Measurements from ENCODE around the gene EPO.

EPO gene

DNA sequence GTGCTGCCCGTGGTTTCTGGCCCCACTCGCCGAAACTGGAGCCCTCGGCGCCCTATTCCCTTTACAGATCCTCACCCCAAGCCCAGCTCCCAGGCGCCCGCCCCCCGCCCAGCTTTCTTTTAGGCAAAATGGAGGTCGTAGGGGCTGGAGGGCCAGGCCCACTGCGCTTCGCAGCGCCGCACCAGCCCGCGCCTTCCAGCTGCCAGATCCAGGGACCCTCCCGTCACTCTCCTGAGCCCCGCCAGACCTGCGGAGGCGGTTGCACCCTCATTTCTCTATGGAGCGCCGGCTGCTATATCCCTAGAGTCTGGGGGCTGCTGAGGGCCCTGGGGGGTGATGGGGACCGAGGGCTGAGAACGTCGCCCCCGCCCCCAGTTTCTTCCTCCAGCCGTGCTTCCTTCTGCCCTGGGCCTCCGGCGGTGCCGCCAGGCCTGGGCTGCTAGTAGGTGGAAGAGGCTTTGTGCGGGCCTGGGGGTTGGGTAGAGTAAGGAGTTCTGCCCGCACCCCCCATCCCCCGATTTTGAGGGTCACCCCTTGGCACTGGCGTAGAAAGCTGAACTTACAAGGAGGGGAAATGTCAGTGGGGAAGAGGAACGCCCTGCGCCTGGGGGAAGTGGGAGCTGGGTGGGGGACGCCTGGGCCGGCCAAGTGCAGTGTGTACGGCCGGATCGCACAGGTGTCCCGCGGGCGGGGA, 45.7 kb upstream of the EPO start:
- H3K4me1 ChIP-seq (ENCODE audit: low read depth, poor library complexity, severe bottlenecking): peaks cover 13% of the 10 kb centered on the region
- TF ChIP-seq, protein P1, sequence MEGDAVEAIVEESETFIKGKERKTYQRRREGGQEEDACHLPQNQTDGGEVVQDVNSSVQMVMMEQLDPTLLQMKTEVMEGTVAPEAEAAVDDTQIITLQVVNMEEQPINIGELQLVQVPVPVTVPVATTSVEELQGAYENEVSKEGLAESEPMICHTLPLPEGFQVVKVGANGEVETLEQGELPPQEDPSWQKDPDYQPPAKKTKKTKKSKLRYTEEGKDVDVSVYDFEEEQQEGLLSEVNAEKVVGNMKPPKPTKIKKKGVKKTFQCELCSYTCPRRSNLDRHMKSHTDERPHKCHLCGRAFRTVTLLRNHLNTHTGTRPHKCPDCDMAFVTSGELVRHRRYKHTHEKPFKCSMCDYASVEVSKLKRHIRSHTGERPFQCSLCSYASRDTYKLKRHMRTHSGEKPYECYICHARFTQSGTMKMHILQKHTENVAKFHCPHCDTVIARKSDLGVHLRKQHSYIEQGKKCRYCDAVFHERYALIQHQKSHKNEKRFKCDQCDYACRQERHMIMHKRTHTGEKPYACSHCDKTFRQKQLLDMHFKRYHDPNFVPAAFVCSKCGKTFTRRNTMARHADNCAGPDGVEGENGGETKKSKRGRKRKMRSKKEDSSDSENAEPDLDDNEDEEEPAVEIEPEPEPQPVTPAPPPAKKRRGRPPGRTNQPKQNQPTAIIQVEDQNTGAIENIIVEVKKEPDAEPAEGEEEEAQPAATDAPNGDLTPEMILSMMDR (conservative IDR thresholded peaks at IDR 0.05; ENCODE audit: low read depth, low read length): no peak
- peaks cover 22% of the 10 kb centered on the region; the same call in 1 of the 2 replicates for H3K27me3 ChIP-seq (ENCODE audit: insufficient read depth, low read depth)
- peak overlapping the region; percentile 79 for H3K4me2 ChIP-seq
- peaks cover 19% of the 10 kb centered on the region for H3K79me2 ChIP-seq (ENCODE audit: insufficient read depth, low read depth)
- H3K36me3 ChIP-seq (ENCODE audit: insufficient read depth): peaks cover 3% of the 10 kb centered on the region; the same call in 1 of the 2 replicates
- no peaks in the 10 kb centered on the region for H4K20me1 ChIP-seq (ENCODE audit: insufficient read depth)
- peak overlapping the region; percentile 37; the same call in 1 of the 2 replicates for H3K27ac ChIP-seq
- H3K9ac ChIP-seq: peak overlapping the region; percentile 87
- peak overlapping the region; percentile 90 for H2AFZ ChIP-seq (ENCODE audit: low read depth)
- no peak overlapping the region for H3K4me3 ChIP-seq (IDR thresholded peaks at IDR 0.05; ENCODE audit: insufficient read depth, low read depth, low read length)

DNA sequence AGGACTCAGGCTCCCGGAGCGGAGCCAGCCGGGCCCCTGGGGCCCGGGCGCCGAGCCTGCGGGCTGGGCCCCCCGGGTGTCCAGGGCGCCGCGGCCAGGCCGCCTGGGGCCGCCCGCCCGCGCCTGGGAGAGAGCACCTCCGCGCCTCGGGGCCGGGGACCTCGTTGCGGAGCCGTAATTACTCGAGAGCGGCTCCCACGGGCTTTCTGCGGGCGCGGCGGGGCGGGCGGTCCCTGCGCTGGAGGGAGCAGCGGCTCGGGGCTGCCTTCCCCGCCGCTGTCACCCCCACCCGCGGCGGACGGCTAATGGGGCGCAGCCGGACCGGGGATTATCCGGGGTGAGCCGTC, 45.2 kb upstream of the EPO start:
- H3K4me3 ChIP-seq (IDR thresholded peaks at IDR 0.05; ENCODE audit: insufficient read depth, low read depth, low read length): no peak overlapping the region
- H3K79me2 ChIP-seq (ENCODE audit: insufficient read depth, low read depth): peaks cover 19% of the 10 kb centered on the region
- H3K4me2 ChIP-seq: peak overlapping the region; percentile 54
- H4K20me1 ChIP-seq (ENCODE audit: insufficient read depth): no peaks in the 10 kb centered on the region
- H3K36me3 ChIP-seq (ENCODE audit: insufficient read depth): peaks cover 3% of the 10 kb centered on the region; the same call in 1 of the 2 replicates
- peak overlapping the region; percentile 87; the same call in 1 of the 2 replicates for H3K9ac ChIP-seq
- TF ChIP-seq, protein P1 (conservative IDR thresholded peaks at IDR 0.05; ENCODE audit: low read depth, low read length): no peak
- peaks cover 16% of the 10 kb centered on the region for H3K4me1 ChIP-seq (ENCODE audit: low read depth, poor library complexity, severe bottlenecking)
- H2AFZ ChIP-seq (ENCODE audit: low read depth): no peak overlapping the region
- H3K27ac ChIP-seq: no peak overlapping the region
- peaks cover 18% of the 10 kb centered on the region; the same call in 1 of the 2 replicates for H3K27me3 ChIP-seq (ENCODE audit: insufficient read depth, low read depth)

DNA sequence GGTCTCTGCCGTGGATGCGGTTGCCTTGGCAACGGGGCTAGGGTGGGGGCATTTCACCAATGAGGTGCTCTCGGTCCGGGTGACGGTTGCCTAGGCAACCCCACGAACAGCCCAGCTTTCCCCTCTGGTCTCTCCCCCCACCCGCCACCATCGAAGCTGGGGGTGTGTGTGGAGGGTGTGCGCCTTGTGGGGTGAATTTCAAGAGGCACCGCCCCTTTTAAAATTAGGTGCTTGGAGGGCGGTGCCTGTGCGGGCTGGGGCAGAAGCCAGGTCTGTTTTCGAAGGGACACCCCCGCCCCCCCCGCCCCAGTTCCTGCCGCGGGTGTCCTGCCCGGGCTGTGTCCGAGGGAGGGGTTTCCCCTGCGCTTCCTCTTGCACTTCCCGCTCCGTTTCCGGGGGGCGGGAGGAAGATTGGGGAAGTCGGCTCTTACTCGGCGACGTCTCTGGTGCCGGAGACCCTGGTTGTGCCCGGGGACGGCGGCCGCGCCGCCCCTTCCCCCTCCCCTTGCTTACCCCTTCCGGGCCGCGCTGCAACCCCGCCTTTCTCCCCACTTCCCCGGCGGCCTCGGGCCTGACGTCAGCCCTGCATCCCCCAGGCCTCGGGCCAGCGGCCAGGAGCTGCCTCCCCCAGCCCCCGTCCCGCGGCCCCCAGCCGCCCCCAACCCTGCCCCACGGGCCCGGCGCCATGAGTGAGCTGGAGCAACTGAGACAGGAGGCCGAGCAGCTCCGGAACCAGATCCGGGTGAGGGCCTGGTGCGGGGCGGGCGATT, 44.5 kb upstream of the EPO start:
- Histone ChIP-seq H2AFZ (ENCODE audit: low read depth) (no peak overlapping the region), H3K27me3 (ENCODE audit: insufficient read depth, low read depth) (peaks cover 14% of the 10 kb centered on the region; the same call in 1 of the 2 replicates), H3K4me2 (peak overlapping the region; percentile 54), H4K20me1 (ENCODE audit: insufficient read depth) (no peaks in the 10 kb centered on the region), H3K79me2 (ENCODE audit: insufficient read depth, low read depth) (peaks cover 19% of the 10 kb centered on the region), H3K36me3 (ENCODE audit: insufficient read depth) (peaks cover 3% of the 10 kb centered on the region; the same call in 1 of the 2 replicates), H3K27ac (no peak overlapping the region), H3K9ac (peak overlapping the region; percentile 23; the same call in 1 of the 2 replicates), H3K4me1 (ENCODE audit: low read depth, poor library complexity, severe bottlenecking) (peaks cover 17% of the 10 kb centered on the region), H3K4me3 (IDR thresholded peaks at IDR 0.05; ENCODE audit: insufficient read depth, low read depth, low read length) (no peak overlapping the region)
- TF ChIP-seq, protein P1 (conservative IDR thresholded peaks at IDR 0.05; ENCODE audit: low read depth, low read length): no peak

DNA sequence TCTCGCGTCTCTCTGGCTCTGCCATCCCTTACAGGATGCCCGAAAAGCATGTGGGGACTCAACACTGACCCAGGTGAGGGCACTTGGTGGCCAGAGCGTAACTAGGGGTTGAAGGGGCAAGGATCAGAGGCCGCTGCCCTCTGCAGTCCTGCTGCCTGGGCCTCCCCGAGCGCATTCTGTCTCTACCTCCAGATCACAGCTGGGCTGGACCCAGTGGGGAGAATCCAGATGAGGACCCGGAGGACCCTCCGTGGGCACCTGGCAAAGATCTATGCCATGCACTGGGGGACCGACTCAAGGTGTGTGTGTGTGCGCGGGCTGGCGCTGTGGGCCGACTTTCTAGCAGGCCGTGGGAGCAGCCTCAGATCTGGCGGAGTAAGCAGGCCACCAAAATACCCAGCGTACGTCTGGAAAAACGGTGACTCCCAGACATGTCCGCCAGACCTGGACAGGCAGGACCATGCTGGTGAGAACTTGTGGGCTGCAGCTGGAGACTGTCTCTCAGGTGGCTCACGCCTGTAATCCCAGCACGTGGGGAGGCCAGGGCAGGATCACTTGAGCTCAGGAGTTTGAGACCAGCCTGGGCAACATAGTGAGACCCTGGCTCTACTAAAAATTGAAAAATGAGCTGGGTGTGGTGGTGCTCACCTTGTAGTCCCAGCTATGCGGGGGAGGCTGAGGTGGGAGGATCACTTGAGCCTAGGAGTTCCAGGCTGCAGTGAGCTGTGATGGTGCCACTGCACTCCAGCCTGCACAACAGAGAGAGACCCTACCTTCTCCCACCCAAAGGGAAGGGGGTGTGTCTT, 43.6 kb upstream of the EPO start:
- Histone ChIP-seq H4K20me1 (ENCODE audit: insufficient read depth) (no peaks in the 10 kb centered on the region), H3K27ac (no peak overlapping the region), H3K4me2 (peak overlapping the region; percentile 54; the same call in 1 of the 2 replicates), H3K36me3 (ENCODE audit: insufficient read depth) (peaks cover 3% of the 10 kb centered on the region; the same call in 1 of the 2 replicates), H3K9ac (no peak overlapping the region), H3K79me2 (ENCODE audit: insufficient read depth, low read depth) (peaks cover 19% of the 10 kb centered on the region), H3K4me3 (IDR thresholded peaks at IDR 0.05; ENCODE audit: insufficient read depth, low read depth, low read length) (no peak overlapping the region), H2AFZ (ENCODE audit: low read depth) (no peak overlapping the region), H3K27me3 (ENCODE audit: insufficient read depth, low read depth) (peaks cover 4% of the 10 kb centered on the region; the same call in 1 of the 2 replicates), H3K4me1 (ENCODE audit: low read depth, poor library complexity, severe bottlenecking) (peaks cover 17% of the 10 kb centered on the region)
- TF ChIP-seq, protein P1 (conservative IDR thresholded peaks at IDR 0.05; ENCODE audit: low read depth, low read length): no peak
